Thyroid gland (tissue), 4 donors: ENCODE data around the gene SBSN. TPM values are rescaled to one million over a fixed set of nuclear protein-coding genes. Genes with fewer than 3 reads are reported as not detected.

ENCODE experiments used
- DNase-seq, 2 donors: peaks; one replicate each; pipeline ENCODE4 v3.0.0-alpha.2; 2019
- H3K27ac ChIP-seq, 3 donors: fragments of 200-600 bp; sonication (generic); 1 replicate in 2 of 3; 2 replicates in 1 of 3; pipeline ENCODE4 v1.5.1; 2016 to 2019; ENCODE audit warnings: mild to moderate bottlenecking in 1 of 3, moderate library complexity in 1 of 3
- H3K27me3 ChIP-seq: fragments of 200-600 bp; sonication (generic); one replicate; pipeline ENCODE4 v1.5.1; 2019
- H3K36me3 ChIP-seq, 2 donors: fragments of 200-600 bp; sonication (generic); one replicate each; pipeline ENCODE4 v1.5.1; 2016 to 2019
- H3K4me1 ChIP-seq, 2 donors: fragments of 200-600 bp; sonication (generic); one replicate each; pipeline ENCODE4 v1.5.1; 2017 to 2019
- H3K4me3 ChIP-seq, 3 donors: fragments of 200-600 bp; sonication (generic); replicated peaks in 1 of 3; 1 replicate in 2 of 3; 2 replicates in 1 of 3; pipeline ENCODE4 v1.5.1; 2016; ENCODE audit warnings: mild to moderate bottlenecking in 1 of 3
- H3K9me3 ChIP-seq: fragments of 200-600 bp; sonication (generic); one replicate; pipeline ENCODE4 v1.5.1; 2017
- POLR2A ChIP-seq, 2 donors: fragments of 450-650 bp; IDR thresholded peaks; one replicate each; pipeline ENCODE4 v1.6.1; 2017; ENCODE audit warnings: antibody characterized with exemption in 2 of 2, mild to moderate bottlenecking in 2 of 2, moderate library complexity in 1 of 2
- WGBS, 2 donors: methylation state at CpG; one replicate each; pipeline ENCODE4 v1.1.5; 2017; 5-methylcytosine and 5-hydroxymethylcytosine counted together
- intact Hi-C: fragments of 100-400 bp; cut with DNase I; formaldehyde crosslinking; loops from one replicate; pipeline ENCODE4 v1.15.1; 2023
- total RNA-seq, 4 donors: library from RNA; depleted of rRNA; stranded (reverse); fragments of >200 nt; gene quantifications; one replicate each; pipeline ENCODE4 v1.2.3, GENCODE V29; 2016
- TF ChIP-seq, protein P1 (sequence below), 6 experiments: fragments of 200-600 bp in 3 of 6; fragments of 450-650 bp in 3 of 6; sonication (generic) in 3 of 6; IDR thresholded peaks; one replicate each; pipeline ENCODE4 v1.5.1; 2016 to 2019; ENCODE audit warnings: antibody characterized with exemption in 6 of 6, mild to moderate bottlenecking in 2 of 6, inconsistent platforms in 1 of 6, moderate library complexity in 1 of 6

SBSN gene
- total RNA-seq, 4 donors from 2014 or later: 1.2 TPM; not detected in 3

DNA sequence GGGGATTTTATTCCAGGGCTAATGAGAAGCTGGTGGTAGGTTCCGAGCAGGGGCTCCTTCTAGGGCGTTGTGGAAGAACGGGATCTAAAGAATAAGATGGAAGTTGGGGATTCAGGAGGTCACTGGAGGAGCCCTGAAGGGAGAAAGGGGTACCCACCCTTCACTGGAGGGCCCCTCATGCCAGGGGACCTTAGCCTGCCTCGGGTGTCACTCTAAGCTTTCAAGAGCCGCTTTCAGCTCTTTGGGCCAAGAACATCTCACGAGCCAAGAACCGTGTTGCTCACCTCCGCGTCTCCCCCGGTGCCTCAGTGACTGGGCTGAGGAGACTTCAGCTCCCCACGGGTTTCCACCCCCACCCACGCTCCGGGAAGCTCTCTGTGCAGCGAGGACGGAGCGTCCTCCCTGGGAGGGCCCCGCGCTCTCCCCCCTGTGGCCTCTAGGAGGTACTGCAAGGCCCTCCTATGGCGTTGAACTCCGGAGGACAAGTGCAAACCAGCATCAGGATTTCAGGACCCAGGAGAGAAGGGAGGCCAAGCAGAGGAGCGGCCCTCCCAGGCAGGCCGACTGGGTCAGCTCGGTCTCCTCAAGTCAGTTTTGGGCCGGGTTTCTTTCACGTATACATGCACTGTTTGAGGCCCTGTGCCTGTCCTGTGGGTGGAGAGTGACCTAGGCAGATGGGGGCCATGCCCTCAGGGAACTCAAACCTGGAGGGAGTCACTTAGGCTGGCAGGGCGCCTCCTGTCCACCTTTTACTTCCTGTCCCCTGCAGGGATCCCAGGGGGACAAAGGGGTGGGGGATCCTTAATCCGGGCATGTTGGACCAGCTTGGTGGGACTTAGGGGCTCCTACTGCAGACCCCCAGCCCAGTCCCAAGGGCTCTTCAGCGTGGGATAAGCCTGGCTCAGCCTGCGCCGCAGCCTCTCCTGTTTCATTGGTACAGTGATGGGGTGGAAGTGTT lies 32.7 kb downstream of the SBSN start:
- H3K4me3 ChIP-seq: no peak overlapping the region
- no peak for TF ChIP-seq POLR2A (IDR thresholded peaks at IDR 0.05)
- TF ChIP-seq, protein P1, sequence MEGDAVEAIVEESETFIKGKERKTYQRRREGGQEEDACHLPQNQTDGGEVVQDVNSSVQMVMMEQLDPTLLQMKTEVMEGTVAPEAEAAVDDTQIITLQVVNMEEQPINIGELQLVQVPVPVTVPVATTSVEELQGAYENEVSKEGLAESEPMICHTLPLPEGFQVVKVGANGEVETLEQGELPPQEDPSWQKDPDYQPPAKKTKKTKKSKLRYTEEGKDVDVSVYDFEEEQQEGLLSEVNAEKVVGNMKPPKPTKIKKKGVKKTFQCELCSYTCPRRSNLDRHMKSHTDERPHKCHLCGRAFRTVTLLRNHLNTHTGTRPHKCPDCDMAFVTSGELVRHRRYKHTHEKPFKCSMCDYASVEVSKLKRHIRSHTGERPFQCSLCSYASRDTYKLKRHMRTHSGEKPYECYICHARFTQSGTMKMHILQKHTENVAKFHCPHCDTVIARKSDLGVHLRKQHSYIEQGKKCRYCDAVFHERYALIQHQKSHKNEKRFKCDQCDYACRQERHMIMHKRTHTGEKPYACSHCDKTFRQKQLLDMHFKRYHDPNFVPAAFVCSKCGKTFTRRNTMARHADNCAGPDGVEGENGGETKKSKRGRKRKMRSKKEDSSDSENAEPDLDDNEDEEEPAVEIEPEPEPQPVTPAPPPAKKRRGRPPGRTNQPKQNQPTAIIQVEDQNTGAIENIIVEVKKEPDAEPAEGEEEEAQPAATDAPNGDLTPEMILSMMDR (IDR thresholded peaks at IDR 0.05): peak; percentile 88 to 99 (median 94)
- peak; percentile 69 to 74 for DNase-seq
- H3K9me3 ChIP-seq: no peaks in the 10 kb centered on the region
- intact Hi-C loops: no loop called here
- H3K27ac ChIP-seq: no peak overlapping the region
- peaks cover 0 to 9% of the 10 kb centered on the region in 2 donors for H3K4me1 ChIP-seq
- 23 to 49% methylated on average over 10 to 26 of the region's 30 CpGs for WGBS, 2 donors
- H3K27me3 ChIP-seq: no peaks in the 10 kb centered on the region
- H3K36me3 ChIP-seq: peaks cover 3 to 4% of the 10 kb centered on the region in 2 donors

DNA sequence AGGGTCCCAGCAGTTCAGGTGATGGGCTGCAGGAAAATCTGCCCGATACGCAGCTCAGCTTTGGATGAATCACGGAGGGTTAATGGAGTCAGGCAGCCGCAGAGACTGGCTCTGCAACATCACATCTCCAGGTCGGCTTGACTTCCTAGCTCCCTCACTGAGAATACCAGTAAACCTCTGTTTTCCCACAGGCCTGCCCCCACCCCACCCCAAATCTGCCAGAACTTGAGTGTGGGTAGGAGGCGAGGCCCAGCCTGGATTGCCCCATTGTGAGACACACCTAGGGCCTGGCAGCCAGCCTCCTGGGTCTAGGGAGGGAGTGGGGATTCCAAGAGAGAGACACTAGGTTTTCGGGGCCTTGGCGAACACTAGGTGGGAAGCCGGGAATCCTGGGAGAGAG lies 34.1 kb downstream of the SBSN start:
- intact Hi-C loops: loop anchor here (5.0 kb wide), 1 partner anchor 142 kb away; no protein-coding TSS in a partner anchor
- Histone ChIP-seq H3K4me3 (no peak overlapping the region), H3K9me3 (no peaks in the 10 kb centered on the region), H3K27me3 (no peaks in the 10 kb centered on the region), H3K27ac (no peak overlapping the region), H3K4me1 (peaks cover 0 to 9% of the 10 kb centered on the region in 2 donors), H3K36me3 (no peaks in the 10 kb centered on the region)
- TF ChIP-seq, protein P1 (IDR thresholded peaks at IDR 0.05): no peak
- TF ChIP-seq POLR2A (IDR thresholded peaks at IDR 0.05): no peak
- DNase-seq: no peak
- WGBS, 2 donors: 72 to 88% methylated on average over 9 of the region's 9 CpGs

DNA sequence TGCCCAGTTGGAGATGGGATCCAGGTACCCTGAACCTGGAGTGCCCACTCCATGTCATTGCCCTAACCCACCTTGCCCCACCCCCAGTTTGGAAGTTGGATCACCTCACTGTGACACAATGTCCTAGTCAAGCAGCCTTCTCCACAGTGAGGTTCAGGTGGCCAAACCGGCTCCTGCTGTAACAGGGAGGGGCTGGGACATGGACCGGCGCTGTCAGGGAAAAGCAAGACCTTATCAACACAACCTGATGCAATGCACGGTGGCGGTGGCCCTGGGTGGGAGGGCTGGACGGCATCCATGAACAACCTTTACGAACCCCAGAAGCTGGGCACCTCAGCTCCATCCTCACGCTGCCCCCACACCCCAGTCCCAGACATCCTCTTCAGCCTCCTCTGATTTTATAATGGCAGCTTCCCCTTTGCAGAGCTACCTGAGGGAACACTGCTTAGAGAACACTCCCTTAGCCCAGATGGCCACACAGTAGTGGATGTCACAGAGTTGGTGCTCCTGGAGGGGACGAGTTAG lies 36.2 kb downstream of the SBSN start:
- TF ChIP-seq, protein P1 (IDR thresholded peaks at IDR 0.05): no peak
- TF ChIP-seq POLR2A (IDR thresholded peaks at IDR 0.05): no peak
- Histone ChIP-seq H3K4me1 (peaks cover 0 to 9% of the 10 kb centered on the region in 2 donors), H3K4me3 (no peak overlapping the region), H3K27me3 (no peaks in the 10 kb centered on the region), H3K27ac (no peak overlapping the region), H3K9me3 (no peaks in the 10 kb centered on the region), H3K36me3 (no peaks in the 10 kb centered on the region)
- WGBS, 2 donors: 72 to 76% methylated on average over 9 of the region's 9 CpGs
- intact Hi-C loops: loop anchor here (5.0 kb wide), 1 partner anchor 140 kb away; no protein-coding TSS in a partner anchor
- no peak for DNase-seq

DNA sequence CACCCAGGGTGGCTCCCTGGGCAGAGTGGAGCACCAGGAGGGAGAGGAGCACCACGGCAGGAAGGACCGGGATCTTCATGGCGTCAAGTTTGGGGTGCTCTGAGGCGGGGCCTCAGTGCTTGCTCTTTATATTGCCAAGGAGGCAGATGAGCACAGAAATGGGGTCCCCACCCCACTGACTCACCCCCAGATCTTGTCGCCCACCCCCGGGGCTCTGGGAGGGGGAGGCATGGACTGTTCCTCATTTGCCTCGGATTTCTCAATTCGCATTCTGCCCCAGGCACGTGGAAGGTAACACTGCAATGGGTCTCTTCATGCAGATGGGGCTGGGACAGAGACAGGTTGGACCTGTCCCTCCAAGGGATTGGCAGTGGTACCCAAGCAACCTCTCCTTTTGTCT lies 37.7 kb downstream of the SBSN start, which contains the start of gene KRTDAP:
Gene KRTDAP, minus strand, starts transcription at position 101 of the 400 bp plus-strand sequence. Its CDS starts 22 bp downstream, at position 79.
- no peaks in the 10 kb centered on the region for H3K9me3 ChIP-seq
- 85 to 86% methylated on average over 9 of the region's 9 CpGs for WGBS, 2 donors
- peaks cover 0 to 13% of the 10 kb centered on the region in 2 donors for H3K4me1 ChIP-seq
- intact Hi-C loops: loop anchor here (5.0 kb wide), 1 partner anchor 138 kb away; no protein-coding TSS in a partner anchor
- H3K27ac ChIP-seq: no peak within 1 kb of the TSS
- TF ChIP-seq, protein P1 (IDR thresholded peaks at IDR 0.05): no peak
- no peak for TF ChIP-seq POLR2A (IDR thresholded peaks at IDR 0.05)
- H3K36me3 ChIP-seq: no peaks in the 10 kb centered on the region
- no peak for DNase-seq
- no peak within 1 kb of the TSS for H3K4me3 ChIP-seq
- H3K27me3 ChIP-seq: no peaks in the 10 kb centered on the region
